ENCODE data around the gene COMMD1.
"Not testable (repeated sequence)": the region's sequence is repeated elsewhere in the genome, so short reads cannot be mapped to it uniquely, and the experiment has no call there.

DNA sequence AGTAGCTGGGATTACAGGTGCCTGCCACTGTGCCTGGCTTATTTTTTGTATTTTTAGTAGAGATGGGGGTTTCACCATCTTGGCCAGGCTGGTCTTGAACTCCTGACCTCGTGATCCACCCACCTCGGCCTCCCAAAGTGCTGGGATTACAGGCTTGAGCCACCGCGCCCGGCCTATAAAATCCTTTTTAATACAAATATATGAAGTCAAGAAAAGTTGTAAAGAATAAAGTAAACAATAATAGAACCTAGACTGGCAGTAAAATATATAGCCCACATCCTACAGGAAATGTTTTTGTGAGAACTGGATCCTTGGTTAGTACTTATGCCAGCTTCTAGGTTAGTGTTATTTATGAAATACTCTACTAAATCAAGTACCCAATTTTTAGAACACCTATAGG lies 99.0 kb downstream of the COMMD1 start:
- TF ChIP-seq, protein P1, sequence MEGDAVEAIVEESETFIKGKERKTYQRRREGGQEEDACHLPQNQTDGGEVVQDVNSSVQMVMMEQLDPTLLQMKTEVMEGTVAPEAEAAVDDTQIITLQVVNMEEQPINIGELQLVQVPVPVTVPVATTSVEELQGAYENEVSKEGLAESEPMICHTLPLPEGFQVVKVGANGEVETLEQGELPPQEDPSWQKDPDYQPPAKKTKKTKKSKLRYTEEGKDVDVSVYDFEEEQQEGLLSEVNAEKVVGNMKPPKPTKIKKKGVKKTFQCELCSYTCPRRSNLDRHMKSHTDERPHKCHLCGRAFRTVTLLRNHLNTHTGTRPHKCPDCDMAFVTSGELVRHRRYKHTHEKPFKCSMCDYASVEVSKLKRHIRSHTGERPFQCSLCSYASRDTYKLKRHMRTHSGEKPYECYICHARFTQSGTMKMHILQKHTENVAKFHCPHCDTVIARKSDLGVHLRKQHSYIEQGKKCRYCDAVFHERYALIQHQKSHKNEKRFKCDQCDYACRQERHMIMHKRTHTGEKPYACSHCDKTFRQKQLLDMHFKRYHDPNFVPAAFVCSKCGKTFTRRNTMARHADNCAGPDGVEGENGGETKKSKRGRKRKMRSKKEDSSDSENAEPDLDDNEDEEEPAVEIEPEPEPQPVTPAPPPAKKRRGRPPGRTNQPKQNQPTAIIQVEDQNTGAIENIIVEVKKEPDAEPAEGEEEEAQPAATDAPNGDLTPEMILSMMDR (conservative IDR thresholded peaks at IDR 0.05; ENCODE audit: low read depth, low read length) = not testable (repeated sequence)
- not testable (repeated sequence) for TF ChIP-seq EZH2 (IDR thresholded peaks at IDR 0.05; ENCODE audit: borderline replicate concordance, low read depth, low read length, poor library complexity, severe bottlenecking)

Data from A673 (cell line).